Measurements from ENCODE around the gene OR2S2.

The OR2S2 gene

GRCh38 chr9:35965011-35965410, 7.1 kb upstream of the OR2S2 start:
- H4K8ac ChIP-seq (ENCODE audit: low read length): no peak overlapping the region
- H3K4me3 ChIP-seq (ENCODE audit: insufficient read depth in 1 of 2, low read depth in 1 of 2, low read length in 2 of 2): no peak overlapping the region
- H3K23ac ChIP-seq (ENCODE audit: low read length in 2 of 2): no peak overlapping the region
- H3K27ac ChIP-seq (ENCODE audit: low read length, poor library complexity, severe bottlenecking): no peak overlapping the region
- no peaks in the 10 kb centered on the region for H3K4me1 ChIP-seq (ENCODE audit: control insufficient read depth, insufficient read depth, low read depth, low read length)
- H3K9me3 ChIP-seq (ENCODE audit: control insufficient read depth, low read length): no peaks in the 10 kb centered on the region
- no peak overlapping the region for H2BK12ac ChIP-seq (ENCODE audit: low read length in 2 of 2)
- 95% methylated on average over 5 of the region's 6 CpGs for whole genome bisulfite sequencing
- no peak overlapping the region for H3K4me2 ChIP-seq (ENCODE audit: low read length, poor library complexity, severe bottlenecking)
- no peak overlapping the region for H2BK120ac ChIP-seq (ENCODE audit: low read depth, low read length)
- H3K27me3 ChIP-seq (ENCODE audit: control insufficient read depth in 1 of 2, insufficient read depth in 1 of 2, low read length in 2 of 2): peaks cover 0 to 12% of the 10 kb centered on the region in 2 experiments
- no peak overlapping the region for H2AK5ac ChIP-seq (ENCODE audit: low read length, severe bottlenecking)
- no peak overlapping the region for H2BK15ac ChIP-seq (ENCODE audit: low read depth, poor library complexity, severe bottlenecking)
- no peak overlapping the region for H2BK5ac ChIP-seq (ENCODE audit: low read depth, low read length, poor library complexity, severe bottlenecking)
- H2AFZ ChIP-seq (ENCODE audit: low read depth, low read length): no peak overlapping the region
- H3K36me3 ChIP-seq (ENCODE audit: control insufficient read depth in 1 of 2, insufficient read depth in 2 of 2, low read depth in 1 of 2, low read length in 2 of 2): no peaks in the 10 kb centered on the region
- DNase-seq: no peak
- H3K79me1 ChIP-seq (replicated peaks; ENCODE audit: low read length, poor library complexity, severe bottlenecking): no peaks in the 10 kb centered on the region
- H3K14ac ChIP-seq (ENCODE audit: low read length in 2 of 2): no peak overlapping the region
- H3K4ac ChIP-seq (ENCODE audit: low read depth in 1 of 2, low read length in 2 of 2): no peak overlapping the region
- H3K18ac ChIP-seq (ENCODE audit: low read depth in 1 of 2, low read length in 2 of 2): no peak overlapping the region
- no peak overlapping the region for H4K91ac ChIP-seq (ENCODE audit: low read length)
- no peak overlapping the region for H3K9ac ChIP-seq (ENCODE audit: low read length)

- Histone ChIP-seq H3K27ac (ENCODE audit: low read length, poor library complexity, severe bottlenecking) (no peak overlapping the region), H3K18ac (ENCODE audit: low read depth in 1 of 2, low read length in 2 of 2) (no peak overlapping the region), H2BK12ac (ENCODE audit: low read length in 2 of 2) (no peak overlapping the region), H3K4me2 (ENCODE audit: low read length, poor library complexity, severe bottlenecking) (no peak overlapping the region), H2AK5ac (ENCODE audit: low read length, severe bottlenecking) (no peak overlapping the region), H4K91ac (ENCODE audit: low read length) (no peak overlapping the region), H3K23ac (ENCODE audit: low read length in 2 of 2) (no peak overlapping the region), H2AFZ (ENCODE audit: low read depth, low read length) (no peak overlapping the region), H3K9me3 (ENCODE audit: control insufficient read depth, low read length) (no peaks in the 10 kb centered on the region), H3K14ac (ENCODE audit: low read length in 2 of 2) (no peak overlapping the region), H3K27me3 (ENCODE audit: control insufficient read depth in 1 of 2, insufficient read depth in 1 of 2, low read length in 2 of 2) (peaks cover 0 to 15% of the 10 kb centered on the region in 2 experiments), H3K9ac (ENCODE audit: low read length) (peak overlapping the region; percentile 87), H3K4me1 (ENCODE audit: control insufficient read depth, insufficient read depth, low read depth, low read length) (no peaks in the 10 kb centered on the region), H4K8ac (ENCODE audit: low read length) (peak overlapping the region; percentile 30), H3K4ac (ENCODE audit: low read depth in 1 of 2, low read length in 2 of 2) (no peak overlapping the region), H3K4me3 (ENCODE audit: insufficient read depth in 1 of 2, low read depth in 1 of 2, low read length in 2 of 2) (peak overlapping the region in 1 of 2 experiments; percentile 73), H3K79me1 (replicated peaks; ENCODE audit: low read length, poor library complexity, severe bottlenecking) (no peaks in the 10 kb centered on the region), H2BK120ac (ENCODE audit: low read depth, low read length) (no peak overlapping the region), H2BK15ac (ENCODE audit: low read depth, poor library complexity, severe bottlenecking) (no peak overlapping the region), H2BK5ac (ENCODE audit: low read depth, low read length, poor library complexity, severe bottlenecking) (no peak overlapping the region), H3K36me3 (ENCODE audit: control insufficient read depth in 1 of 2, insufficient read depth in 2 of 2, low read depth in 1 of 2, low read length in 2 of 2) (no peaks in the 10 kb centered on the region)
- 57% methylated on average over 21 of the region's 23 CpGs for WGBS
- peak; percentile 36 for DNase-seq
These were observed 4.4 kb upstream of the OR2S2 start for GRCh38 chr9:35962126-35962906.

- H2BK15ac ChIP-seq (ENCODE audit: low read depth, poor library complexity, severe bottlenecking): no peak overlapping the region
- H3K9me3 ChIP-seq (ENCODE audit: control insufficient read depth, low read length): no peaks in the 10 kb centered on the region
- no peak overlapping the region for H3K23ac ChIP-seq (ENCODE audit: low read length in 2 of 2)
- H3K18ac ChIP-seq (ENCODE audit: low read depth in 1 of 2, low read length in 2 of 2): no peak overlapping the region
- H3K4ac ChIP-seq (ENCODE audit: low read depth in 1 of 2, low read length in 2 of 2): no peak overlapping the region
- no peak overlapping the region for H2BK12ac ChIP-seq (ENCODE audit: low read length in 2 of 2)
- H3K9ac ChIP-seq (ENCODE audit: low read length): no peak overlapping the region
- no peak overlapping the region for H2AK5ac ChIP-seq (ENCODE audit: low read length, severe bottlenecking)
- H2AFZ ChIP-seq (ENCODE audit: low read depth, low read length): no peak overlapping the region
- no peak overlapping the region for H4K8ac ChIP-seq (ENCODE audit: low read length)
- no peak overlapping the region for H3K4me2 ChIP-seq (ENCODE audit: low read length, poor library complexity, severe bottlenecking)
- no peaks in the 10 kb centered on the region for H3K4me1 ChIP-seq (ENCODE audit: control insufficient read depth, insufficient read depth, low read depth, low read length)
- H2BK5ac ChIP-seq (ENCODE audit: low read depth, low read length, poor library complexity, severe bottlenecking): no peak overlapping the region
- no peak overlapping the region for H3K27ac ChIP-seq (ENCODE audit: low read length, poor library complexity, severe bottlenecking)
- no peak overlapping the region for H4K91ac ChIP-seq (ENCODE audit: low read length)
- no peak overlapping the region for H2BK120ac ChIP-seq (ENCODE audit: low read depth, low read length)
- no peaks in the 10 kb centered on the region for H3K36me3 ChIP-seq (ENCODE audit: control insufficient read depth in 1 of 2, insufficient read depth in 2 of 2, low read depth in 1 of 2, low read length in 2 of 2)
- H3K4me3 ChIP-seq (ENCODE audit: insufficient read depth in 1 of 2, low read depth in 1 of 2, low read length in 2 of 2): no peak overlapping the region
- 53% methylated on average over 3 of the region's 3 CpGs for WGBS
- peaks cover 0 to 22% of the 10 kb centered on the region in 2 experiments for H3K27me3 ChIP-seq (ENCODE audit: control insufficient read depth in 1 of 2, insufficient read depth in 1 of 2, low read length in 2 of 2)
- peak; percentile 23 for DNase-seq
- H3K79me1 ChIP-seq (replicated peaks; ENCODE audit: low read length, poor library complexity, severe bottlenecking): no peaks in the 10 kb centered on the region
- no peak overlapping the region for H3K14ac ChIP-seq (ENCODE audit: low read length in 2 of 2)
These were observed 2.2 kb upstream of the OR2S2 start for GRCh38 chr9:35960039-35960655.

- H2BK15ac ChIP-seq (ENCODE audit: low read depth, poor library complexity, severe bottlenecking): no peak overlapping the region
- no peak overlapping the region for H4K8ac ChIP-seq (ENCODE audit: low read length)
- no peak overlapping the region for H4K91ac ChIP-seq (ENCODE audit: low read length)
- H2BK5ac ChIP-seq (ENCODE audit: low read depth, low read length, poor library complexity, severe bottlenecking): no peak overlapping the region
- H3K79me1 ChIP-seq (replicated peaks; ENCODE audit: low read length, poor library complexity, severe bottlenecking): no peaks in the 10 kb centered on the region
- no peak overlapping the region for H3K27ac ChIP-seq (ENCODE audit: low read length, poor library complexity, severe bottlenecking)
- no peak for DNase-seq
- H3K27me3 ChIP-seq (ENCODE audit: control insufficient read depth in 1 of 2, insufficient read depth in 1 of 2, low read length in 2 of 2): peaks cover 0 to 17% of the 10 kb centered on the region in 2 experiments
- no peaks in the 10 kb centered on the region for H3K9me3 ChIP-seq (ENCODE audit: control insufficient read depth, low read length)
- peak overlapping the region; percentile 67 for H2AK5ac ChIP-seq (ENCODE audit: low read length, severe bottlenecking)
- H3K4me1 ChIP-seq (ENCODE audit: control insufficient read depth, insufficient read depth, low read depth, low read length): peaks cover under 1% of the 10 kb centered on the region
- H2BK120ac ChIP-seq (ENCODE audit: low read depth, low read length): no peak overlapping the region
- H3K18ac ChIP-seq (ENCODE audit: low read depth in 1 of 2, low read length in 2 of 2): no peak overlapping the region
- no peak overlapping the region for H2AFZ ChIP-seq (ENCODE audit: low read depth, low read length)
- no peaks in the 10 kb centered on the region for H3K36me3 ChIP-seq (ENCODE audit: control insufficient read depth in 1 of 2, insufficient read depth in 2 of 2, low read depth in 1 of 2, low read length in 2 of 2)
- H3K9ac ChIP-seq (ENCODE audit: low read length): no peak overlapping the region
- no peak overlapping the region for H3K4me2 ChIP-seq (ENCODE audit: low read length, poor library complexity, severe bottlenecking)
- no peak overlapping the region for H3K4ac ChIP-seq (ENCODE audit: low read depth in 1 of 2, low read length in 2 of 2)
- WGBS: 75% methylated on average over 5 of the region's 5 CpGs
- H3K4me3 ChIP-seq (ENCODE audit: insufficient read depth in 1 of 2, low read depth in 1 of 2, low read length in 2 of 2): no peak overlapping the region
- no peak overlapping the region for H3K14ac ChIP-seq (ENCODE audit: low read length in 2 of 2)
- no peak overlapping the region for H2BK12ac ChIP-seq (ENCODE audit: low read length in 2 of 2)
- H3K23ac ChIP-seq (ENCODE audit: low read length in 2 of 2): no peak overlapping the region
These were observed 1.3 kb downstream of the OR2S2 start for GRCh38 chr9:35956651-35957050.
